Upper lobe of left lung (tissue), 4 donors: ENCODE measurements around the gene SLC35E3.

Experiments used
- CTCF ChIP-seq, 6 experiments: fragments of 450-650 bp in 4 of 6; fragments of 200-600 bp in 2 of 6; sonication (generic) in 2 of 6; IDR thresholded peaks; one replicate each; pipeline ENCODE4 v1.5.1; 2016 to 2019; ENCODE audit warnings: antibody characterized with exemption in 6 of 6
- EP300 ChIP-seq, 4 donors: sonication (generic); formaldehyde crosslinking; IDR thresholded peaks; one replicate each; pipeline ENCODE4 v1.5.1; 2017; ENCODE audit warnings: antibody characterized with exemption in 4 of 4, control low read depth in 2 of 4
- POLR2A ChIP-seq, 4 donors: fragments of 450-650 bp; IDR thresholded peaks; one replicate each; pipeline ENCODE4 v1.5.1; 2016 to 2017; ENCODE audit warnings: antibody characterized with exemption in 4 of 4, mild to moderate bottlenecking in 2 of 4
- POLR2AphosphoS5 ChIP-seq, 2 donors: sonication (generic); formaldehyde crosslinking; IDR thresholded peaks; one replicate each; pipeline ENCODE4 v1.5.1; 2017; ENCODE audit warnings: antibody characterized with exemption in 2 of 2

DNA sequence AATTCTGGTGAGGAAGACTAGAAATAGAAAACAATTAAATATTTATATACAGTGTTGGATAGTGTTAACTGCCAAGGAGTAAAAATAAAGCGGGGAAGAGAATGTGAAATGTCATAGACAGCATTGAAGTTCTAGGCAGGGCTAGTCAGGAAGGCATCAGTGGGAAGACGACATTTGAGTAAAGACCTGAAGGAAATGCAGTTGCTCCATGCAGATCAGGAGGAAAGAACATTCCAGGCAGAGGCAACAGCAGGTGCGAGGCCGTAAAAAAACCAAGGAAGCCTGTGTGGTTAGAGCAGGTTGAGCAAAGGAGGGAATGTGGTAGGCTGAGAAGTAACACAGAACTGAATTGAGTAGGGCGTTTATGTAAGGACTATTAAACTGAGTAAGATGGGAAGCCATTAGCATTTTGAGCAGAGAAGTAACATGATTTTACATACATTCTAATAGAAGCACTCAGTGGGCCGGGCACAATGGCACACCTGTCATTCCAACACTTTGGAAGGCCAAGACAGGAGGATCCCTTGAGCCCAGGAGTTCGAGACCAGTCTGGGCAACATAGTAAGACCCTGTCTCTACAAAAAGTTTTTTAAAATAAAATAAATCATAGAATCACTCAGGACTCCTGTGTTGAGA lies 14.9 kb downstream of the SLC35E3 start:
- TF ChIP-seq POLR2A (IDR thresholded peaks at IDR 0.05) (no peak), EP300 (IDR thresholded peaks at IDR 0.05) (no peak), CTCF (IDR thresholded peaks at IDR 0.05) (no peak), POLR2AphosphoS5 (IDR thresholded peaks at IDR 0.05) (no peak)
